Panc1 (cell line): ENCODE measurements around the gene SUSD6. TPM values are rescaled to one million over a fixed set of nuclear protein-coding genes. Genes with fewer than 3 reads are reported as not detected.

ENCODE experiments used
- ATAC-seq: fragments of 200-7000 bp; cut with Tn5 transposase; 2 replicates; pipeline ENCODE4 v1.9.1; 2020; ENCODE audit warnings: mild to moderate bottlenecking, moderate library complexity
- BruUV-seq: library from RNA; stranded (reverse); fragments of 400-500 nt; replicated peaks from 2 replicates; lab custom pipeline; 2021; lab: Mats Ljungman, UMichigan
- CTCF ChIA-PET: fragments of 300-600 bp; sonication (Branson Sonifier 250); formaldehyde crosslinking; loops from one replicate; lab custom pipeline; 2022; ENCODE audit warnings: antibody characterized with exemption; lab: Charles Lee
- POLR2A ChIA-PET: fragments of 300-600 bp; sonication (Branson Sonifier 250); formaldehyde crosslinking; loops from one replicate; lab custom pipeline; 2022; ENCODE audit warnings: antibody characterized with exemption; lab: Charles Lee
- DNase-seq: peaks from one replicate; pipeline ENCODE4 v3.0.0-alpha.2; 2010; ENCODE audit warnings: low read depth, low spot score
- H3K27ac ChIP-seq: 2 replicates; pipeline ENCODE4 v1.5.1; 2011; ENCODE audit warnings: mild to moderate bottlenecking, low read length, inconsistent platforms
- H3K27me3 ChIP-seq: fragments of 200-500 bp; sonication (Bioruptor generic); 2 replicates; pipeline ENCODE4 v1.6.0; 2014; ENCODE audit warnings: low read length, inconsistent platforms; ENCODE audit not compliant: control insufficient read depth, insufficient read depth
- H3K36me3 ChIP-seq: fragments of 200-500 bp; sonication (Bioruptor generic); 2 replicates; pipeline ENCODE4 v1.5.1; 2014; ENCODE audit warnings: inconsistent platforms, mild to moderate bottlenecking, low read length, moderate library complexity; ENCODE audit not compliant: control insufficient read depth, insufficient read depth
- H3K4me1 ChIP-seq: 2 replicates; pipeline ENCODE4 v1.5.1; 2011; ENCODE audit warnings: inconsistent platforms, mild to moderate bottlenecking, low read length, moderate library complexity; ENCODE audit not compliant: control insufficient read depth, insufficient read depth
- H3K4me3 ChIP-seq, 2 experiments: 2 replicates each; pipeline ENCODE4 v1.5.1; 2011 to 2012; ENCODE audit warnings: low read depth in 2 of 2, low read length in 2 of 2, mild to moderate bottlenecking in 2 of 2, inconsistent platforms in 1 of 2, moderate library complexity in 1 of 2
- H3K9me3 ChIP-seq: fragments of 200-500 bp; sonication (Bioruptor generic); 2 replicates; pipeline ENCODE4 v1.5.1; 2014; ENCODE audit warnings: low read depth, mild to moderate bottlenecking, inconsistent platforms, low read length, moderate library complexity; ENCODE audit not compliant: control insufficient read depth, insufficient read depth
- CTCF ChIP-seq: fragments of 450-650 bp; IDR thresholded peaks from 2 replicates; pipeline ENCODE4 v1.5.1; 2017; ENCODE audit warnings: mild to moderate bottlenecking
- POLR2AphosphoS5 ChIP-seq: IDR thresholded peaks from 2 replicates; pipeline ENCODE4 v1.6.1; 2012; ENCODE audit warnings: mild to moderate bottlenecking, low read depth, low read length, moderate library complexity
- SIN3A ChIP-seq: IDR thresholded peaks from 2 replicates; pipeline ENCODE4 v1.6.1; 2012; ENCODE audit warnings: low read depth, mild to moderate bottlenecking, low read length, moderate library complexity, borderline replicate concordance; ENCODE audit not compliant: insufficient read depth
- TCF7L2 ChIP-seq: IDR thresholded peaks from 2 replicates; pipeline ENCODE4 v1.6.1; 2011; ENCODE audit warnings: mild to moderate bottlenecking, low read depth, low read length, inconsistent platforms
- in situ Hi-C: cut with HindIII; loops from 2 replicates; pipeline ENCODE4 v1.10.0; 2016; ENCODE audit warnings: low sequenced_read_pairs, low pct_unique_long_range_greater_than_20kb
- intact Hi-C: fragments of 100-400 bp; cut with micrococcal nuclease; formaldehyde crosslinking; loops from one replicate; pipeline ENCODE4 v1.10.0; 2022; ENCODE audit not compliant: unreplicated experiment
- total RNA-seq: library from RNA; stranded (reverse); gene quantifications from one replicate; pipeline ENCODE4 v1.2.1, GENCODE V29; 2021; ENCODE audit not compliant: unreplicated experiment
- TF ChIP-seq, protein P1 (sequence below), 2 experiments: IDR thresholded peaks; 2 replicates each; pipeline ENCODE4 v1.6.1; 2011 to 2012; ENCODE audit warnings: low read depth in 2 of 2, control low read depth in 1 of 2, low read length in 1 of 2, mild to moderate bottlenecking in 1 of 2, moderate library complexity in 1 of 2; ENCODE audit not compliant: insufficient read depth in 1 of 2

SUSD6 gene
- total RNA-seq, 1 experiment from 2014 or later, result 10.9 TPM

- no peaks in the 10 kb centered on the region for H3K9me3 ChIP-seq
- H3K36me3 ChIP-seq, result no peaks in the 10 kb centered on the region; the same call in 1 of the 2 replicates
- no peak overlapping the region for H3K27ac ChIP-seq
- no peak for DNase-seq
- intact Hi-C loops (no loop called here), in situ Hi-C loops (no loop called here)
- BruUV-seq, result no TSS peak
- no peak overlapping the region for H3K4me3 ChIP-seq
- H3K4me1 ChIP-seq, result peaks cover 5% of the 10 kb centered on the region; the same call in 1 of the 2 replicates
- ATAC-seq, result no peak
- ChIA-PET POLR2A (no interaction called here), CTCF (no interaction called here)
- H3K27me3 ChIP-seq, result no peaks in the 10 kb centered on the region
- TF ChIP-seq CTCF (no peak), SIN3A (no peak), POLR2AphosphoS5 (no peak)
These were observed 5.7 kb upstream of the SUSD6 start for GRCh38 chr14:69605738-69606137.

DNA sequence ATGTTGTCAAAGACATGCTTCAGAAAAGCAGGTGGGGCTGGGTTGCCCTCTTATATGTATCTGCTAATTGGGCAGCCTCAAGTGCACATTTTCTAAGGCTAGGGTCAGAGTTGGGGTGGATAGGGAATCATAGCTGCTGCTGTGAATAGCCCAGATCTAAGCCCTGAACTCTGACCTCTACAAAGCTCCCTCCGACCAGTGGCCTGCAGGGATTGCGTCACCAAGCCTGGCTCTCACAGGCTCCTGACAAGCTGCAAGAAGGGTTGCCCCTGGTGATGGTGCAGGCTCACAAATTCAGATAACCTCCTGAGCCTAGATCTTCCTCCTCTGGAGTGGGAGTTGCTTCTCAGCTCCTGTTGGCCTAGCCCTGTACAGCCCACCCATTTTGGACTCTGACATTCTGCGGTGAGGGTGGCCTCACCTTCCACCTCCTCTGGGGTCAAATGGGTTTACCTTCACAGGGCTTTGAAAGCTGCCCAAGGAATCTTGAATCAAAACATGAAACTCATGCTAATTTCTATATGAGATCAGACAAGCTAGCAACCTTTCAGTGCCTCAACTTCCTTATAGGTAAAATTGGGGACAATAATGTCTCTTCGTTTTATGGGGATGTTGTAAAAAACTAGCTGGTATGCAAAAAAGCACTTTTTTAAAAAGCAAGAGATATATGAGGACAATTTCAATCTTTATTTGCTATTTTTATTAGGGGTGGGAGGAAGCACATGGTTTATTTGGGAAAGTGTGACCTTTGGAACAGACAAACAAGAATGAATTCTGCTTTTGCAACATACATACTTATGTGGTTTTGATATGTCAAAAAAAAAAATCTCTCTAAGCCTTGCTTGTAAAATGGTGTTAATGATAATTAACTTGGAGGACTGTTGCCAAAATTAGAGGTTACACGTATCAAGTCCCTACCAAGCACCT, 4.9 kb upstream of the SUSD6 start:
- TF ChIP-seq POLR2AphosphoS5, result no peak
- TF ChIP-seq TCF7L2, result no peak
- no peak for TF ChIP-seq SIN3A
- TF ChIP-seq, protein P1, sequence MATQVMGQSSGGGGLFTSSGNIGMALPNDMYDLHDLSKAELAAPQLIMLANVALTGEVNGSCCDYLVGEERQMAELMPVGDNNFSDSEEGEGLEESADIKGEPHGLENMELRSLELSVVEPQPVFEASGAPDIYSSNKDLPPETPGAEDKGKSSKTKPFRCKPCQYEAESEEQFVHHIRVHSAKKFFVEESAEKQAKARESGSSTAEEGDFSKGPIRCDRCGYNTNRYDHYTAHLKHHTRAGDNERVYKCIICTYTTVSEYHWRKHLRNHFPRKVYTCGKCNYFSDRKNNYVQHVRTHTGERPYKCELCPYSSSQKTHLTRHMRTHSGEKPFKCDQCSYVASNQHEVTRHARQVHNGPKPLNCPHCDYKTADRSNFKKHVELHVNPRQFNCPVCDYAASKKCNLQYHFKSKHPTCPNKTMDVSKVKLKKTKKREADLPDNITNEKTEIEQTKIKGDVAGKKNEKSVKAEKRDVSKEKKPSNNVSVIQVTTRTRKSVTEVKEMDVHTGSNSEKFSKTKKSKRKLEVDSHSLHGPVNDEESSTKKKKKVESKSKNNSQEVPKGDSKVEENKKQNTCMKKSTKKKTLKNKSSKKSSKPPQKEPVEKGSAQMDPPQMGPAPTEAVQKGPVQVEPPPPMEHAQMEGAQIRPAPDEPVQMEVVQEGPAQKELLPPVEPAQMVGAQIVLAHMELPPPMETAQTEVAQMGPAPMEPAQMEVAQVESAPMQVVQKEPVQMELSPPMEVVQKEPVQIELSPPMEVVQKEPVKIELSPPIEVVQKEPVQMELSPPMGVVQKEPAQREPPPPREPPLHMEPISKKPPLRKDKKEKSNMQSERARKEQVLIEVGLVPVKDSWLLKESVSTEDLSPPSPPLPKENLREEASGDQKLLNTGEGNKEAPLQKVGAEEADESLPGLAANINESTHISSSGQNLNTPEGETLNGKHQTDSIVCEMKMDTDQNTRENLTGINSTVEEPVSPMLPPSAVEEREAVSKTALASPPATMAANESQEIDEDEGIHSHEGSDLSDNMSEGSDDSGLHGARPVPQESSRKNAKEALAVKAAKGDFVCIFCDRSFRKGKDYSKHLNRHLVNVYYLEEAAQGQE (IDR thresholded peaks at IDR 0.05; ENCODE audit: insufficient read depth in 1 of 2, low read depth in 2 of 2, low read length in 1 of 2), result no peak
- no peak for TF ChIP-seq CTCF
- CTCF ChIA-PET, result no interaction called here
- POLR2A ChIA-PET, result no interaction called here
- Histone ChIP-seq H3K27me3 (no peaks in the 10 kb centered on the region), H3K36me3 (no peaks in the 10 kb centered on the region; the same call in 1 of the 2 replicates), H3K4me1 (peaks cover 5% of the 10 kb centered on the region; the same call in 1 of the 2 replicates), H3K4me3 (no peak overlapping the region), H3K9me3 (no peaks in the 10 kb centered on the region), H3K27ac (no peak overlapping the region)
- ATAC-seq (no peak), DNase-seq (no peak)
- intact Hi-C loops, result no loop called here
- in situ Hi-C loops, result no loop called here
- no TSS peak for BruUV-seq
